DND-41 (cell line): Measurements from ENCODE around the gene HMG20A.

Source experiments
- CTCF ChIP-seq: IDR thresholded peaks from 2 replicates; pipeline ENCODE4 v1.5.1; 2012; ENCODE audit warnings: borderline replicate concordance, low read length, moderate library complexity, mild to moderate bottlenecking; ENCODE audit not compliant: poor library complexity, severe bottlenecking; ENCODE audit errors: extremely low read depth
- EZH2 ChIP-seq: IDR thresholded peaks from 3 replicates; pipeline ENCODE4 v1.6.1; 2012; ENCODE audit warnings: borderline replicate concordance, low read depth, mild to moderate bottlenecking, moderate library complexity, low read length, inconsistent platforms; ENCODE audit not compliant: severe bottlenecking

GRCh38 chr15:77525907-77526594 is 105.4 kb downstream of the HMG20A start:
- TF ChIP-seq CTCF (no peak), EZH2 (no peak)
